Endothelial cell of umbilical vein (primary cell): ENCODE results near the gene SRGN.

Experiments used
- EZH2 ChIP-seq: IDR thresholded peaks from 2 replicates; pipeline ENCODE4 v1.6.1; 2012; ENCODE audit warnings: borderline replicate concordance, low read depth, mild to moderate bottlenecking, moderate library complexity, low read length, inconsistent platforms; ENCODE audit not compliant: severe bottlenecking
- FOS ChIP-seq: IDR thresholded peaks from 2 replicates; pipeline ENCODE4 v1.6.1; 2011; ENCODE audit warnings: mild to moderate bottlenecking, low read length, moderate library complexity, borderline replicate concordance; ENCODE audit not compliant: insufficient read depth
- JUN ChIP-seq: IDR thresholded peaks from 2 replicates; pipeline ENCODE4 v1.6.1; 2011; ENCODE audit warnings: borderline replicate concordance, low read depth; ENCODE audit not compliant: insufficient read length, insufficient read depth
- MYC ChIP-seq: IDR thresholded peaks from one replicate; pipeline ENCODE4 v1.6.1; 2011; ENCODE audit warnings: mild to moderate bottlenecking, low read depth, low read length
- POLR2A ChIP-seq: IDR thresholded peaks from 2 replicates; pipeline ENCODE4 v1.6.1; 2012; ENCODE audit warnings: low read depth, mild to moderate bottlenecking, control low read depth, low read length
- POLR2AphosphoS5 ChIP-seq: IDR thresholded peaks from 2 replicates; pipeline ENCODE4 v1.6.1; 2012; ENCODE audit warnings: low read depth, mild to moderate bottlenecking, control low read depth, low read length, moderate library complexity; ENCODE audit not compliant: insufficient read depth
- TF ChIP-seq, protein P1 (sequence below), 2 donors: IDR thresholded peaks; 1 replicate in 1 of 2; 2 replicates in 1 of 2; pipeline ENCODE4 v1.5.1; 2011; ENCODE audit warnings: low read length in 2 of 2, mild to moderate bottlenecking in 2 of 2, moderate library complexity in 2 of 2, control low read depth in 1 of 2, inconsistent platforms in 1 of 2, low read depth in 1 of 2; ENCODE audit not compliant: insufficient read depth in 1 of 2; ENCODE audit errors: extremely low read depth in 1 of 2
- TF ChIP-seq, protein P2 (sequence below): IDR thresholded peaks from 2 replicates; pipeline ENCODE4 v1.6.1; 2011; ENCODE audit not compliant: insufficient read depth, insufficient read length

DNA sequence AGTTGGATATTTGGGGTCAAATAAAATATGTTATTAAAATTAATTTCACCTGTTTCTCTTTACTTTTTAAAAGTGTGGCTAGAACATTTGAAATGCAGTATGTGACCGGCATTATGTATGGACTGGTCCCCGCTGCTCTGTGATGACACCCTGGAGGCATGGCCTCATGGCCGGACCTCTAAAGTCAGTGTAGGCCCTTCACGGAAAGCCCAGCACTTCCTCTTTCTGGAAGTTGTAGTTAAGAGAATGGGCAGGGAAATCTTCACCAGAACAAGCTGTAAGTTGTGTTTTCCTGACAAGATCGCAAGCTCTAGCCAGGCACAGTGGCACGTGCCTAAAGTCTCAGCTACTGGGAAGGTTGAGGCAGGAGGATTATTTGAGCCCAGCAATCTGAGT lies 38.3 kb upstream of the SRGN start:
- TF ChIP-seq POLR2A: no peak
- no peak for TF ChIP-seq JUN
- TF ChIP-seq, protein P1, sequence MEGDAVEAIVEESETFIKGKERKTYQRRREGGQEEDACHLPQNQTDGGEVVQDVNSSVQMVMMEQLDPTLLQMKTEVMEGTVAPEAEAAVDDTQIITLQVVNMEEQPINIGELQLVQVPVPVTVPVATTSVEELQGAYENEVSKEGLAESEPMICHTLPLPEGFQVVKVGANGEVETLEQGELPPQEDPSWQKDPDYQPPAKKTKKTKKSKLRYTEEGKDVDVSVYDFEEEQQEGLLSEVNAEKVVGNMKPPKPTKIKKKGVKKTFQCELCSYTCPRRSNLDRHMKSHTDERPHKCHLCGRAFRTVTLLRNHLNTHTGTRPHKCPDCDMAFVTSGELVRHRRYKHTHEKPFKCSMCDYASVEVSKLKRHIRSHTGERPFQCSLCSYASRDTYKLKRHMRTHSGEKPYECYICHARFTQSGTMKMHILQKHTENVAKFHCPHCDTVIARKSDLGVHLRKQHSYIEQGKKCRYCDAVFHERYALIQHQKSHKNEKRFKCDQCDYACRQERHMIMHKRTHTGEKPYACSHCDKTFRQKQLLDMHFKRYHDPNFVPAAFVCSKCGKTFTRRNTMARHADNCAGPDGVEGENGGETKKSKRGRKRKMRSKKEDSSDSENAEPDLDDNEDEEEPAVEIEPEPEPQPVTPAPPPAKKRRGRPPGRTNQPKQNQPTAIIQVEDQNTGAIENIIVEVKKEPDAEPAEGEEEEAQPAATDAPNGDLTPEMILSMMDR (IDR thresholded peaks at IDR 0.05; ENCODE audit: extremely low read depth in 1 of 2, insufficient read depth in 1 of 2, low read depth in 1 of 2, low read length in 2 of 2): no peak
- no peak for TF ChIP-seq MYC
- no peak for TF ChIP-seq POLR2AphosphoS5
- TF ChIP-seq, protein P2, sequence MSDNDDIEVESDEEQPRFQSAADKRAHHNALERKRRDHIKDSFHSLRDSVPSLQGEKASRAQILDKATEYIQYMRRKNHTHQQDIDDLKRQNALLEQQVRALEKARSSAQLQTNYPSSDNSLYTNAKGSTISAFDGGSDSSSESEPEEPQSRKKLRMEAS: no peak
- TF ChIP-seq FOS: no peak
- no peak for TF ChIP-seq EZH2
